Endothelial cell of umbilical vein (primary cell): Measurements from ENCODE around the gene TGFBR3.

ENCODE experiments used
- CTCF ChIP-seq, 2 donors: IDR thresholded peaks; 1 replicate in 1 of 2; 2 replicates in 1 of 2; pipeline ENCODE4 v1.5.1; 2011; ENCODE audit warnings: low read length in 2 of 2, mild to moderate bottlenecking in 2 of 2, moderate library complexity in 2 of 2, control low read depth in 1 of 2, inconsistent platforms in 1 of 2, low read depth in 1 of 2; ENCODE audit not compliant: insufficient read depth in 1 of 2; ENCODE audit errors: extremely low read depth in 1 of 2
- POLR2A ChIP-seq: IDR thresholded peaks from 2 replicates; pipeline ENCODE4 v1.6.1; 2012; ENCODE audit warnings: low read depth, mild to moderate bottlenecking, control low read depth, low read length

- no peak for TF ChIP-seq CTCF (IDR thresholded peaks at IDR 0.05; ENCODE audit: extremely low read depth in 1 of 2, insufficient read depth in 1 of 2, low read depth in 1 of 2, low read length in 2 of 2)
- TF ChIP-seq POLR2A, result no peak
Observed at GRCh38 chr1:91872559-91873081, 13.3 kb downstream of the TGFBR3 start.
